ENCODE data around the gene TRIM7. TPM values are rescaled to one million over a fixed set of nuclear protein-coding genes. Genes with fewer than 3 reads are reported as not detected.

Gene TRIM7
- total RNA-seq, 4 donors from 2014 or later = 44.8 to 80.6 (median 54.5) TPM

- WGBS, 2 donors = 77 to 80% methylated on average over 10 of the region's 12 CpGs
- no peak for TF ChIP-seq POLR2A (IDR thresholded peaks at IDR 0.05)
- no peak for TF ChIP-seq CTCF (IDR thresholded peaks at IDR 0.05)
- Histone ChIP-seq H3K4me3 (no peak overlapping the region), H3K9me3 (no peaks in the 10 kb centered on the region), H3K27me3 (no peaks in the 10 kb centered on the region), H3K4me1 (peaks cover under 1 to 15% (median 7%) of the 10 kb centered on the region in 3 donors), H3K27ac (no peak overlapping the region), H3K36me3 (peaks cover 0 to 68% (median 4%) of the 10 kb centered on the region in 3 donors)
- no peak for DNase-seq
- intact Hi-C loops (cut with DNase I) = no loop called here
These were observed 6.8 kb downstream of the TRIM7 start for GRCh38 chr5:181198106-181198685.

- intact Hi-C loops (cut with DNase I) = no loop called here
- H3K27me3 ChIP-seq = no peaks in the 10 kb centered on the region
- TF ChIP-seq CTCF (IDR thresholded peaks at IDR 0.05) (no peak), POLR2A (IDR thresholded peaks at IDR 0.05) (no peak)
- no peak overlapping the region for H3K4me3 ChIP-seq
- no peak overlapping the region for H3K27ac ChIP-seq
- WGBS, 2 donors = 71 to 75% methylated on average over 7 of the region's 8 CpGs
- H3K9me3 ChIP-seq = no peaks in the 10 kb centered on the region
- DNase-seq = no peak
- peaks cover 0 to 68% (median 4%) of the 10 kb centered on the region in 3 donors for H3K36me3 ChIP-seq
- peaks cover 0 to 15% (median 4%) of the 10 kb centered on the region in 3 donors for H3K4me1 ChIP-seq
These were observed 7.6 kb downstream of the TRIM7 start for GRCh38 chr5:181197326-181197951.

- peaks cover 0 to 60% (median 0%) of the 10 kb centered on the region in 3 donors for H3K36me3 ChIP-seq
- WGBS, 2 donors = 83 to 89% methylated on average over 1 to 6 of the region's 45 CpGs
- no peak for DNase-seq
- no peaks in the 10 kb centered on the region for H3K9me3 ChIP-seq
- intact Hi-C loops (cut with DNase I) = no loop called here
- H3K4me3 ChIP-seq = no peak overlapping the region
- no peaks in the 10 kb centered on the region for H3K27me3 ChIP-seq
- peaks cover 0 to 23% (median 9%) of the 10 kb centered on the region in 3 donors for H3K4me1 ChIP-seq
- no peak for TF ChIP-seq POLR2A (IDR thresholded peaks at IDR 0.05)
- no peak for TF ChIP-seq CTCF (IDR thresholded peaks at IDR 0.05)
- H3K27ac ChIP-seq = no peak overlapping the region
These were observed 9.7 kb downstream of the TRIM7 start for GRCh38 chr5:181195249-181195761.

GRCh38 chr5:181194489-181195248 is 10.3 kb downstream of the TRIM7 start:
- H3K36me3 ChIP-seq = peaks cover 0 to 54% (median 0%) of the 10 kb centered on the region in 3 donors
- H3K4me1 ChIP-seq = peaks cover 0 to 29% (median 10%) of the 10 kb centered on the region in 3 donors
- no peak overlapping the region for H3K27ac ChIP-seq
- H3K9me3 ChIP-seq = no peaks in the 10 kb centered on the region
- DNase-seq = no peak
- 86 to 87% methylated on average over 6 to 14 of the region's 21 CpGs for WGBS, 2 donors
- intact Hi-C loops (cut with DNase I) = no loop called here
- no peaks in the 10 kb centered on the region for H3K27me3 ChIP-seq
- no peak overlapping the region for H3K4me3 ChIP-seq
- TF ChIP-seq CTCF (IDR thresholded peaks at IDR 0.05) (no peak), POLR2A (IDR thresholded peaks at IDR 0.05) (no peak)

GRCh38 chr5:181193656-181194055 is 11.3 kb downstream of the TRIM7 start:
- TF ChIP-seq CTCF (IDR thresholded peaks at IDR 0.05) (no peak), POLR2A (IDR thresholded peaks at IDR 0.05) (no peak)
- Histone ChIP-seq H3K27me3 (no peaks in the 10 kb centered on the region), H3K4me1 (peaks cover 4 to 39% (median 10%) of the 10 kb centered on the region in 3 donors), H3K4me3 (no peak overlapping the region), H3K9me3 (no peaks in the 10 kb centered on the region), H3K36me3 (peaks cover 0 to 43% (median 0%) of the 10 kb centered on the region in 3 donors), H3K27ac (no peak overlapping the region)
- intact Hi-C loops (cut with DNase I) = no loop called here
- WGBS, 2 donors = 63 to 88% methylated on average over 1 of the region's 2 CpGs
- no peak for DNase-seq

All from esophagus squamous epithelium (tissue), 5 donors.